Brain microvascular endothelial cell (primary cell): ENCODE measurements around the gene MICAL2.

ENCODE experiments used
- DNase-seq: peaks from one replicate; pipeline ENCODE4 v3.0.0-alpha.2; 2020
- H3K27ac ChIP-seq: fragments of 250-450 bp; sonication (Bioruptor Pico); 2 replicates; pipeline ENCODE4 v1.5.1; 2020; ENCODE audit warnings: mild to moderate bottlenecking, moderate library complexity
- H3K27me3 ChIP-seq: fragments of 250-450 bp; sonication (Bioruptor Pico); replicated peaks from 2 replicates; pipeline ENCODE4 v1.5.1; 2020; ENCODE audit warnings: mild to moderate bottlenecking
- H3K36me3 ChIP-seq: fragments of 250-450 bp; sonication (Bioruptor Pico); replicated peaks from 2 replicates; pipeline ENCODE4 v1.5.1; 2020; ENCODE audit warnings: mild to moderate bottlenecking
- H3K4me3 ChIP-seq: 2 replicates; pipeline ENCODE4 v1.5.1; 2011; ENCODE audit warnings: low read depth, mild to moderate bottlenecking, control low read depth, low read length, moderate library complexity
- CTCF ChIP-seq: IDR thresholded peaks from 2 replicates; pipeline ENCODE4 v1.5.1; 2011; ENCODE audit warnings: low read depth, mild to moderate bottlenecking, moderate library complexity, low read length, control low read depth, inconsistent platforms; ENCODE audit errors: missing control alignments
- in situ Hi-C: cut with HindIII; loops from 2 replicates; pipeline ENCODE4 v1.10.0; 2017; ENCODE audit warnings: low sequenced_read_pairs, low pct_ligation_motif_present

MICAL2 gene

GRCh38 chr11:12084256-12084655, 26.1 kb upstream of the MICAL2 start:
- no peak for DNase-seq
- in situ Hi-C loops = no loop called here
- Histone ChIP-seq H3K27me3 (no peaks in the 10 kb centered on the region), H3K4me3 (no peak overlapping the region), H3K27ac (peak overlapping the region; percentile 99), H3K36me3 (no peaks in the 10 kb centered on the region)
- TF ChIP-seq CTCF = no peak

GRCh38 chr11:12085371-12086251, 24.8 kb upstream of the MICAL2 start:
- in situ Hi-C loops = no loop called here
- peak overlapping the region; percentile 99 for H3K27ac ChIP-seq
- DNase-seq = no peak
- TF ChIP-seq CTCF = no peak
- no peak overlapping the region for H3K4me3 ChIP-seq
- H3K36me3 ChIP-seq = no peaks in the 10 kb centered on the region
- no peaks in the 10 kb centered on the region for H3K27me3 ChIP-seq

- Histone ChIP-seq H3K27ac (peak overlapping the region; percentile 99), H3K27me3 (no peaks in the 10 kb centered on the region), H3K36me3 (no peaks in the 10 kb centered on the region), H3K4me3 (peak overlapping the region; percentile 51)
- DNase-seq = peak; percentile 95
- no peak for TF ChIP-seq CTCF
- in situ Hi-C loops = no loop called here
These were observed 23.9 kb upstream of the MICAL2 start for GRCh38 chr11:12086271-12087074.

GRCh38 chr11:12087075-12088004, 23.1 kb upstream of the MICAL2 start:
- H3K36me3 ChIP-seq = no peaks in the 10 kb centered on the region
- H3K4me3 ChIP-seq = peak overlapping the region; percentile 51
- peak; percentile 53 for TF ChIP-seq CTCF
- DNase-seq = peak; percentile 66
- peak overlapping the region; percentile 99 for H3K27ac ChIP-seq
- H3K27me3 ChIP-seq = no peaks in the 10 kb centered on the region
- in situ Hi-C loops = no loop called here

GRCh38 chr11:12088047-12088481, 22.3 kb upstream of the MICAL2 start:
- TF ChIP-seq CTCF = peak; percentile 66
- peak overlapping the region; percentile 99 for H3K27ac ChIP-seq
- no peak overlapping the region for H3K4me3 ChIP-seq
- no peaks in the 10 kb centered on the region for H3K36me3 ChIP-seq
- peak; percentile 84 for DNase-seq
- in situ Hi-C loops = no loop called here
- no peaks in the 10 kb centered on the region for H3K27me3 ChIP-seq
